Kidney glomerular epithelial cell (primary cell): Measurements from ENCODE around the gene WIPI1.
"Not testable (repeated sequence)": the region's sequence is repeated elsewhere in the genome, so short reads cannot be mapped to it uniquely, and the experiment has no call there.

ENCODE experiments used
- DNase-seq: peaks from one replicate; lab custom pipeline; 2025; lab: John Stamatoyannopoulos, UW

WIPI1 gene

DNA sequence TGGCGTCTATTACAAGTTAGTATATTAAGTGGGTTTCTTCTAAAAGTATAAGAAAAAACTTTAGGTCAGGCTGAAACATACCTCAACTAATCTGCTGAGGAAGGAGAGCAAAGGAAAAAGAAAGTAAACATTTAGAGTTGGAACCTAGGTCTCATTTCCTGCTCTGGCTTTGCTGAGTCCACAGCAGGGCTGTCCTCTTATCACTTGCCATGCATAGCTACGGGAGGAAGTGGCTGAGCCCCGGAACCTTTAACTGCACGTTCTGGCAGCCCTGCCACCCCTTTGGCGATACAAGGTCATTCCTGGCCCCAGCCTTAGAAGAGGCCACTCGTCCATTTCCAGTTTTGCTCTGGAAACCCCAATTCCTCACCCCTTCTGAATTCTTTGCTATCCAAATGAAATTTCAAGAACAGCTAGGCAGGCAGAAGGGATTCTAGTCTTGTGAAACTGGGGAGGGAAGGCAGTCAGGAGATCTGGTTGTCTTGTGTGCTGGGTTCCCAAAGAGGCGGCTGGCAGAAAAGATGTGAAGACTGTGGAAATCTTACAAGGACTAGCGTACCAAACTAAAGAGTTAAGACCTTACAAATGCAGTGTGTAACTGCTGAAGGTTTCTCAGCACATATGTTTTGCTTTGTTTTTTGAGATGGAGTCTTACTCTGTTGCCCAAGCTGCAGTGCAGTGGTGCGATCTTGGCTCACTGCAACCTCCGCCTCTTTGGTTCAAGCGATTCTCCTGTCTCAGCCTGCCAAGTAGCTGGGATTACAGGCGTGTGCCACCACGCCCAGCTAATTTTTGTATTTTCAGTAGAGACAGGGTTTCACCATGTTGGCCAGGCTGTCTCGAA, 19.1 kb downstream of the WIPI1 start:
- no peak for DNase-seq

GRCh38 chr17:68435876-68436842, 21.1 kb downstream of the WIPI1 start:
- DNase-seq: peak; percentile 45

DNA sequence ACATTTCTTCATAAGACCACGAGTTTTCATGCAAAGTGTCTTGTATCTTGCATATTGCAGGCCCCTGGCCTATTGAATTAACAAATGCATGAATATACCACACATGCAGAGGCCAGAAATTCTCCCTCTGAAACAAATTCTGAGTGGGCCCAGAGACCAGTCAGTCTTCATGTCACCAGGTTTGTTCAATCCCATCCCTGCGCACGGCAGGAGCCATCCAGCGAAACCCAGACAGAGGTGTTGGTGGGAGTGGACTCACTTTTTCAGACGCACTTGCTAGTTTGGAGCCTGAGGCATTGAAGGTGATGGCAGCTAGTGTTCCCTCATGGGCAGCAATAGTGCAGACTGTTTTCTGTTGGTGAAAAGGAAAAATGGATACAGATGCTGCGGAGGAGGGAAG, 21.9 kb downstream of the WIPI1 start:
- DNase-seq: no peak

DNA sequence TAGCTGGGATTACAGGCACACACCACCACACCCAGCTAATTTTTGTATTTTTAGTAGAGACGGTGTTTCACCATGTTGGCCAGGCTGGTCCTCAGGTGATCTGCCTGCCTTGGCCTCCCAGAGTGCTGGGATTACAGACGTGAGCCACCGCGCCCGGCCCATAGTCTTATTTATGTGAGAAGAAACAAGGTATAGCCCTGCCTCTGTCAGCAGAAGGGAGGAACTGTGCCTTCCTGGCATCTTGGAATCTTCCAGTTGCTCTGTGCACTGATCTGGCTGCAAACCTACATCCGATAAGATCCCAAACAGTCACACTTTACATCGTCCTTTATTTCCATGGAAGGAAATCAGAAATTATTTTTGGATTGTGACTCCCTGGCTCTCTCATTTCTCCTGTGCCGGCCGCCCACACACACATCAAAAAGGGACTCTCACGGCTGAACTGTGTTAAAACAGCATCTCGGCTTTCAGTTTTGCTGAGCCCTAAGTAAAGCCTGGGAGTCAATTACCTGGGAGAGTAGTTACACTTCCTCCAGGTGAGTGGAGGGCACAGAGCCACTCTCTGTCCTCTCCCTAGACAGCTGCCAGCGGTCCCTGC, 23.3 kb downstream of the WIPI1 start:
- DNase-seq: no peak

DNA sequence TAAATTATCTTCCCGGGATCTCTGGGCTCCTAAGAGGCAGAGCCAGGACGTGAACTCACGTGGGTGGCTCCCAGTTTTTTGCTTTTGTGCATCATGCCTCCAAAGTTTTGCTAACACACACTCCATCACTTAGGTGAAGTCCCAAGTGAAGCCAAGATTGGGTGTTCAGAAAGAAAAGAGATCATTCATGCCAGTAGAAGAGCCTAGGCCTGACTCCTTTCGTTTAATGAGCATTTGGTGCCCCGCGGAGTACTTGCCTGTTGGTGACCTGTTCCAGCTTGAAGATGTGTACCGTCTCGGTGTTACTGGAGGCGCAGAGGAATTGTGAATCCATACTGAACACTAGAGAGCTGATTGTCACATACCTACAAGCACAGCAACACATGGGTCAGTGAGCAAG, 24.1 kb downstream of the WIPI1 start:
- DNase-seq: no peak

- no peak for DNase-seq
These were observed 25.0 kb downstream of the WIPI1 start for GRCh38 chr17:68432086-68432864.

DNA sequence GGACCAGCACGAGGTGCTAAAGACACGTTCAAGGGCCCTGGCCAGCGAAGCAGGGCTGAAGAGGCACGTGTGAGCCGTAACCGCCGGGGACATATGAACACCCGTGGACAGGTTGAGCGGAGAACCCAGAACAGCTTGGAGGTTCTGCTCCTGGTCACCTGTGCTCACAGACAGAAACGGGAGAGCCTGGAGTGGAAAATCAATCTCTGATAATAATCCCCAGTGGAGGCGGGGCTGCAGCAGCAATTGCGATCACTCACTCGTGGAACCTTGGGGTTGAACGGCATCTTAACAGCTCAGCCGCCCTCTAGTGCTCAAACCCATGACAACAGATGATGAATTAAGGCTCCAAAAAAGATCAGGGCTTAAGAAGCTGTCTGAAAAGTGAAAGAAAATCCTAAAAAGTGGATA, 25.6 kb downstream of the WIPI1 start:
- no peak for DNase-seq

GRCh38 chr17:68431045-68431608, 26.2 kb downstream of the WIPI1 start:
- DNase-seq: no peak

DNA sequence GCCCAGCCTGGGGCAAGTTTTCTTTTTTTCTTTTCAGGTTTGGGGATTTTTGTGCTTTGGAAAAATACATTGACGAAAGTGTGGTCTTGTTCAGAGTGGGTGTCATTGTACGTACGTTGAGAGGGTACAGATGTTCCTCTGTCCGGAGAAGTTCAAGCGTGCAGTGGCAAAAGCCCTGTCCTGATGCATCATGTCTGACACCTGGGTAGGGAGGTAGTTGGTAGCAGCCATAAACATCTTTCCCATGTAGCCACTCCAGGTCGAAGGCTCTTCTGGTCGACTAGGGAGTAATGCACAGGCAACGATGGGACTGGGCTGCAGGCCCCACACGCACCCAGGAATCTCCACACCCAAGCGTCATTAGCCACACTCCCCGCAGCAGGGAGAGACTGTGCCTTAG, 27.4 kb downstream of the WIPI1 start:
- DNase-seq: no peak

DNA sequence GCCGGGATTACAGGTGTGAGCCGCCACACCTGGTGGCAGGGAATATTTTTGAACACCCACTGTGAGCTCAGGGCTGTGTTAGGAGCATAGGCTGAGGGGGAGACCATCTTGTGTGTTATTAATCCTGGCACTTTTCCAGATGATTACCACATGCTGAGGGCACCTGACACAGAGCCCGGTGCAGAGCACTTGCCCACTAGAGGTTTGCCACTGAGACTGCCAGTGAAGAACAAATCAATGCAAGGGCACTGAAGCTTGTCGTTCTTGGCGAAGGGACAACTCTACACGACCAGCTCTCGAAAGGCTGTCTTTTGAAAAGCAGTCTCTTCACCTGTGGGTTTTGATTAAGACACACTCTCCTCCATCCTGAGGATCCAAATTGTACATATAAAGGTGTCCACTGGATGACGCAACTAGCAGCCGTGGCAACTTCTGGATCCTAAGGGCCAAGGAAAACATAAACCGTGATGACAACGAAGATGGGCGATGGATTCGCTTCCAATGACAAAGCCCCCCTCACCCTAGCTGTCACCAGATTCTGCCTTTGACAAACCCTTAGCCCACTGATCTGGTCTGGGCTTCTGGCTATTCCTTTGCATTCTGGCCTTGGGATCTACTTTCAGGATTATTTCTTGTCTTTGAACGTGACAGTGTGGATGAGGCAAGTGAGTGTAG, 28.7 kb downstream of the WIPI1 start:
- no peak for DNase-seq

GRCh38 chr17:68427575-68427974, 29.7 kb downstream of the WIPI1 start:
- DNase-seq: no peak

DNA sequence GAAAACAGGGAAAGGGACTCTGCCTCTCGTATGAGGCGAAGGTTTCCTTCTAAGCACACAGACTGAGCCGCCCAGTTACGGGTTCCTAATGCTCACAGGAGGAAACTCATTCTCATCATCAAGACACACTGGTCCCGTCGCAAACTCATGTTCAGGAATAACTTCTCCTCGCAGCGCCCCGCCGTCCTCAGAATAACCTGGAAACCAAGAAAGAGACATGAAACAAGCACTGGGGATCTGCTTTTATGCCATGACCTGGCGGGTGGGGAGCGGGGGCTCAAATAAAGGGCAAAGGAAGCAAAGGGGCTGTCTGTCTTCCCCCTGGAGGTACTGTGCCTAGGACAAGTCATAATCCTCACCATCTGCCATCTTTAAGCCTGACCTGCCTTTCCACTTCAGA, 31.3 kb downstream of the WIPI1 start:
- DNase-seq: no peak

GRCh38 chr17:68424861-68425260, 32.4 kb downstream of the WIPI1 start:
- DNase-seq: no peak

- DNase-seq: no peak
These were observed 33.1 kb downstream of the WIPI1 start for GRCh38 chr17:68424203-68424602.

DNA sequence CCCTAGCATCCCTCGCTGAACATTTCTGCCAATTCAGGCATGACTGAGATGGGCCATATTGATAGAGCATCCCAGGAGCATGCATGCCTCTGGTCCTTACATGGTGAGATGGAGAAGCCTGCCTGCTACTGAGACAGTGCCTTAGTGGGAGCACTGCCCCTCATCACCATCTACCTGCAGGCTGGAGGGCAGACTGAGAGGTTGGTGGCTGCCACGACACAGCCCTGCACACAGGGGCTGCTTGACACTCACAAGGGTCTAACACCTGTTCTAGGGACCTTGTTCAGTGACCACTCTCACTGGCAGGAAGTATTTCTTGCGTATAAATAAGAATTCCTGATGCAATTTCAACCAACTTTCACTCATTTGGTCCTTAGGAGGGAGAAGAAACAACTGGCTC, 34.0 kb downstream of the WIPI1 start:
- no peak for DNase-seq

DNA sequence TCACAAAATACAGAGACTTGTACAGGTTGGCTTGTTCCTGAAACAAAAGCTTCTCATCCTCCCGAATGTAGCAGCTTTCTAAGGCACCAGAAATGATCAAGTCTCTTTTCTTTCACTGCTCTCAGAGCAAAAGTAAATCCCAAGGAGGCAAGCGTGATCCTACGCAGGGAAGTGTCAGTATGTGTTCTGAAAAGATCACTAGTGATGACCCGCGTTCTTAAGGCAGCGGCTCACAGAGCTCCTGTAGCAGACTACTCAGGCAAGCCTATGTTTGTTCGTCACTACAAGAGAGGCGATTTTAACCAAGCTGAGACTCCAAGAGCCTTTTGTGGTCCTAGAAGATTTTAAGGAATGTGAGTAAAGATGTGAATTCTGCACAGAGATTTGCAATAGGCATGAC, 34.5 kb downstream of the WIPI1 start:
- no peak for DNase-seq

DNA sequence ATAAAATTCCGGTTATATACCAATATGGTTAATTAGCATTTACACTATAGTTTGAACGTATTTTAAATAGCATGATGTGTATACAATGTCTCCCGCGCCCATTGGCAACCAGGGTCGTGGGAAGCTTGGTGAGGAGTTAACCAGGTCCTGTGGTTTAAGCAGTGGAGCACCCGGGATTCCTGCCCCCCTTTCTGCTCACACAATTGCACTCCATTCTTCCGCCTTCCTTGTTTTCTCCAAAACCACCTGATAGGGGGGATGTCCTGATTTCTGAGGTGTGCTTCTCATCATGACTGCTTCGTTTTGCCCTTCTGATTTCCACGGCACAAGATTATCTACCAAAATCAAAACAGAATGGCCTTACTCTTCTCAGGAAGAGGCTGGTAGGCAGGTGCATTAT, 35.8 kb downstream of the WIPI1 start:
- no peak for DNase-seq

DNA sequence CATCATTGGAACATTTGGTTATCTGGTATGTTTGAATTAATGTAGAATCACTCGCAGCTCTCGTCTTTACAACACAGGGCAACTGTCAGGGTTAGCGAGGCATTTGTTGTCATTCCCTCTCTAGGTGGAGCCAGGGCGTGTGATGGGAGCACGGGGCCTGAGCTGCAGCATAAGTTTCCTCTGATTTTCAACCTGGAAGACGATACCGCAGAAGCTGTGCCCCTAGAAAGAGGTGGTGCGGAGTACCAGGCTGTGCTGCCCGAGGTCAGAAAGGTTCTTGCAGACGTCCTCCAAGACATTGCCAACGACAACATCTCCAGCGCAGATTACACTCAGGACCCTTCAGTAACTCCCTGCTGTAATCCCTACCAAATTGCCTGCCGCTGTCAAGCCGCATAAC, 37.2 kb downstream of the WIPI1 start:
- no peak for DNase-seq

DNA sequence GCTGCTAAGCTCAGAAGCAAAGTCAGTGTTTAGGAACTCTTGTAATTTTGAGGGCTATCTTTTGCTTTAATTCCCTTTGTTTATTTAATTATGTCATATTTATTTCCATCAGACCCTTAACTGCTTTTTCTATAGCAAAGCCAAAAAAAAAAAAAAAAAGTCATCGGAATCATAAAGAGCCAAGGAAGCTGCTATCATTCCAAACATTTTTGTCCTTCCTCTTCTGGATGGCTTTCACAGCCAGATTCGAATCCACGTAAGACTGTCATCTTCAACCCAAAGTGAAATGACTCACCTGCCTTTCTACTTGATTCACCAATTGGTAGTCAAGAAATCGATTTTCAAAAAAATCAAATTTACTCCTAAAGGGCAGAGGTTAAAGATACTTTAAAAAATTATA, 38.4 kb downstream of the WIPI1 start:
- no peak for DNase-seq

- no peak for DNase-seq
These were observed 40.0 kb downstream of the WIPI1 start for GRCh38 chr17:68417317-68417716.

DNA sequence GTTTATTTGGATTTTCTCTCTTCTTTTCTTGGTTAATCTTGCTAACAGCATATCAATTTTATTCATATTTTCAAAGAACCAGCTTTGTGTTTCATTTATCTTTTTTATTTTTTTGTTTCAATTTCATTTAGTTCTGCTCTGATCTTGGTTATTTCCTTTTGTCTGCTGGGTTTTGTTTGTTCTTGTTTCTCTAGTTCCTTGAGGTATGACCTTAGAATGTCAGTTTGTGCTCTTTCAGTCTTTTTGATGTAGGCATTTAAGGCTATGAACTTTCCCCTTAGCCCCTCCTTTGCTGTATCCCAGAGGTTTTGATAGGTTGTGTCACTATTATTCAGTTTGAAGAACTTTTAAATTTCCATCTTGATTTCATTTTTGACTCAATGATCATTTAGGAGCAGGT, 42.4 kb downstream of the WIPI1 start:
- DNase-seq: not testable (repeated sequence)
